Midbrain (tissue), 1 donor: ENCODE measurements around the gene CIAO3.
"Not testable (repeated sequence)": the region's sequence is repeated elsewhere in the genome, so short reads cannot be mapped to it uniquely, and the experiment has no call there.

ENCODE experiments used
- DNase-seq: peaks from one replicate; lab custom pipeline; 2025; lab: John Stamatoyannopoulos, UW

CIAO3 gene

GRCh38 chr16:760065-760464 lies 19.3 kb upstream of the CIAO3 start:
- DNase-seq, result no peak

- DNase-seq, result no peak
Observed at GRCh38 chr16:759110-759910, 18.5 kb upstream of the CIAO3 start.

- DNase-seq, result no peak
Observed at GRCh38 chr16:756428-756827, 15.6 kb upstream of the CIAO3 start.

GRCh38 chr16:754656-755055 lies 13.9 kb upstream of the CIAO3 start:
- DNase-seq, result no peak

- not testable (repeated sequence) for DNase-seq
Observed at GRCh38 chr16:754121-754607, 13.4 kb upstream of the CIAO3 start.

- no peak for DNase-seq
Observed at GRCh38 chr16:752007-752312, 11.2 kb upstream of the CIAO3 start.

GRCh38 chr16:751152-752006 lies 10.6 kb upstream of the CIAO3 start:
- peak; percentile 20 for DNase-seq

GRCh38 chr16:750485-750884 lies 9.7 kb upstream of the CIAO3 start:
- DNase-seq, result no peak

GRCh38 chr16:749010-749409 lies 8.2 kb upstream of the CIAO3 start:
- no peak for DNase-seq

- no peak for DNase-seq
Observed at GRCh38 chr16:747978-748746, 7.4 kb upstream of the CIAO3 start.

GRCh38 chr16:746637-747036 lies 5.8 kb upstream of the CIAO3 start:
- DNase-seq, result no peak

GRCh38 chr16:745739-746138 lies 4.9 kb upstream of the CIAO3 start:
- no peak for DNase-seq

GRCh38 chr16:743794-744500 lies 3.1 kb upstream of the CIAO3 start:
- DNase-seq, result no peak

GRCh38 chr16:742894-743293 lies 2.1 kb upstream of the CIAO3 start:
- DNase-seq, result not testable (repeated sequence)

GRCh38 chr16:741986-742629 lies 1.3 kb upstream of the CIAO3 start:
- DNase-seq, result no peak

GRCh38 chr16:740459-740763 lies 386 bp downstream of the CIAO3 start:
- DNase-seq, result no peak

GRCh38 chr16:739560-740458 lies 988 bp downstream of the CIAO3 start:
- no peak for DNase-seq

- DNase-seq, result no peak
Observed at GRCh38 chr16:736936-737481, 3.8 kb downstream of the CIAO3 start.

- DNase-seq, result no peak
Observed at GRCh38 chr16:735982-736453, 4.8 kb downstream of the CIAO3 start.
